Measurements from ENCODE around the gene PERM1.
"Not testable (repeated sequence)": the region's sequence is repeated elsewhere in the genome, so short reads cannot be mapped to it uniquely, and the experiment has no call there.

The PERM1 gene

DNA sequence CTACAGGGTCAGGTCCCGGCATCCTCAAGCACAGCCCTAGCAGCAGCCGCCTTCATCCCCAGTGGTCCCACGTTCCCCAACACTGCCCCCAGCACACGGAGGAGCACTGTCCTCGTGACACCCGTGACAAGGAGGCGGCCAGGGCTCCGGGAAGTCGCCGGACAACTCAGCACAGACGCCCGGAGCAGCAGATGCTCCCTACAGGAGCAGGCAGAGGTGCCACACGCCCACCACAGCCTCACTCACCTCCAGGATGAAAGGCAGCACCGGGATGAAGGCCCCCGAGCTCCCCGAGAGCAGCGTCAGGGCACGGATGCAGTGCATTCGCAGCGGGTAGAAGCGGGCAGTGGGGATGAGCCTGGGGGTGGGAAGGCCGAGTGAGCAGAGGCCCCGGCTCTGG, 31.0 kb downstream of the PERM1 start:
- in situ Hi-C loops (cut with HindIII; ENCODE audit: low sequenced_read_pairs), result no loop called here

DNA sequence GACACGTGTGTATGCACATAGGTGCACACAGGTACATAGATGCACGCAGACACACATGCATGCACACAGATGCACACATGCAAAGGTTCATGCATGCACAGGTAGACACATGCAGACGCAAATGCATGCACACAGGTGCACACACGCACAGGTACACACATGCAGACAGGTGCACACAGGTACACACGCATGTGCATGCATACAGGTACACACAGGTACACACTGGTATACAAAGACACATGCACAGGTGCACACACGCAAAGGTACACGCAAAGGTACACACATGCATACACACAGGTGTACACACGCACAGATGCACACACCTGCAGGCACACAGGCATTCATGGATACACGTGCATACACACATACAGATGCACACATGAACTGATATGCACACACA, 31.6 kb downstream of the PERM1 start:
- in situ Hi-C loops (cut with HindIII; ENCODE audit: low sequenced_read_pairs), result no loop called here

DNA sequence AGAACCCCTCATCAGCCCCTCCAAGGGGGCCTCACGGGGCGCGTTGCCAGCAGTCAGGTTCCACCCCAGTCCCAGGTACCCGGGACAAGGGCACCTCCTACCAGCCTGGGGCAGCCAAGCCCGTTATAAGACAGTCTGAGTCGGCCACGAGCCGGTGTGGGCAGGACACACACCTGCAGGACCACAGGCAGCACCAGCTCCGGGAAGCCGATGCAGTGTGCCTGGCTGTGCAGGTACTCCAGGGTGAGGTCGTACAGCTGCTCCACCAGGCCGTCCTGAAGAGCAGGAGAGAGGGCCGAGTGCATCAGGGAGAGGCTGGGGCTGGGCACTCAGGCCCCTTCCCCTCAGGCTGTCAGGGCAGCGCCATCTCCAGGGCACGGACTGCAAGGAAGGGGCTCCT, 33.9 kb downstream of the PERM1 start:
- in situ Hi-C loops (cut with HindIII; ENCODE audit: low sequenced_read_pairs), result no loop called here

DNA sequence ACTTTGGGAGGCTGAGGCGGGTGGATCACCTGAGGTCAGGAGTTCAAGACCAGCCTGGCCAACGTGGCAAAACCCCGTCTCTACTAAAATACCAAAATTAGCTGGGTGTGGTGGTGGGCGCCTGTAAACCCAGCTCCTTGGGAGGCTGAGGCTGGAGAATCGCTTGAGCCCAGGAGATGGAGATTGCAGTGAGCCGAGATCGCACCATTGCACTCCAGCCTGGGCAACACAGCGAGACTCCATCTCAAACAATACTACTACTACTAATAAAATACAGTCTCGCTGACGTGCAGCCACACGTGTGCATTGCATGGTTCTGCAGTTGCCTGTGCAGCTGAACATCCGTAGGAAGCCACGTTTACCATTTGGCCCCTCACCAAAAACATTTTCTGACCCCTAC, 35.1 kb downstream of the PERM1 start:
- in situ Hi-C loops (cut with HindIII; ENCODE audit: low sequenced_read_pairs), result not testable (repeated sequence)

DNA sequence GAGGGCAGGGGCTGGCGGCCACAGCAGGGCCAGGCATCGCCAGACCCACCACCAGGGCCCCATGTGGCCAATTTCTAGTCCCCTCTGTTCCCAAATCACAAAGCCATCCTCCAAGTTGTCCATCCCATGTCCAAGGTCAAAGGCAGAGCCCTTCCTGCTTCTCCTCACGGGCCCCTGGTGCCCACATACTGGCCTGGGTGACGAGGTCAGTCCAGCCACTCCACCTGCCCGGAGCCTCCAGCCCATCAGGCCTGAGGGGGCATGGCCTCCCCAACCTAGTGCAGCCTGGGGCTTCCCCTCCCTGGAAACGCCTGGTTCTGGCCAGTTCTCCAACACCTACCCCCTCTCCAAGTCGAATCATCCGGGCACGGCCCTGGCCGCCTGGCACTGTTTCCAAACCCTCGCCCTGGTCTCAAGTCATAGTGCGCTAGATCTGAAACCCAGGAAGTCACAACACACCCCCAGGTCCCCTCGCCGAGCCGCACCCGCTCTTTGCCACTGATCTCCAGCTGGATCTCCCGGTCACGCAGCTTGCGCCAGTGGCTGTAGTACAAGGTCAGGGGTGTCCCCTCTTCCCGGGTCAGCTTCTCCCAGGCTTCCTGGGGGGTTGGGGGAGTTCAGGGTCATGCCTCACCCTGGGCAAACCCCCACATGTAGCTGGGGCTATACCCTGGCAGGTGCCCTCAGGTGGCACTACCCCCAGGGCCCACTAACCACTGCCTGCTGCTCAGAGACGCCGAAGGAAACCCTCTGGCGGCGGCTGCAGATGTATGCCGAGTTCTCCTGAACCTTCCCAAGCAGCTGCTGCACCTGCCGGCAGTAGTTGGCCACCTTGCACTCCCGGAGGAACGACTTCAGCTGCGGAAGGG, 36.0 kb downstream of the PERM1 start:
- in situ Hi-C loops (cut with HindIII; ENCODE audit: low sequenced_read_pairs), result no loop called here

DNA sequence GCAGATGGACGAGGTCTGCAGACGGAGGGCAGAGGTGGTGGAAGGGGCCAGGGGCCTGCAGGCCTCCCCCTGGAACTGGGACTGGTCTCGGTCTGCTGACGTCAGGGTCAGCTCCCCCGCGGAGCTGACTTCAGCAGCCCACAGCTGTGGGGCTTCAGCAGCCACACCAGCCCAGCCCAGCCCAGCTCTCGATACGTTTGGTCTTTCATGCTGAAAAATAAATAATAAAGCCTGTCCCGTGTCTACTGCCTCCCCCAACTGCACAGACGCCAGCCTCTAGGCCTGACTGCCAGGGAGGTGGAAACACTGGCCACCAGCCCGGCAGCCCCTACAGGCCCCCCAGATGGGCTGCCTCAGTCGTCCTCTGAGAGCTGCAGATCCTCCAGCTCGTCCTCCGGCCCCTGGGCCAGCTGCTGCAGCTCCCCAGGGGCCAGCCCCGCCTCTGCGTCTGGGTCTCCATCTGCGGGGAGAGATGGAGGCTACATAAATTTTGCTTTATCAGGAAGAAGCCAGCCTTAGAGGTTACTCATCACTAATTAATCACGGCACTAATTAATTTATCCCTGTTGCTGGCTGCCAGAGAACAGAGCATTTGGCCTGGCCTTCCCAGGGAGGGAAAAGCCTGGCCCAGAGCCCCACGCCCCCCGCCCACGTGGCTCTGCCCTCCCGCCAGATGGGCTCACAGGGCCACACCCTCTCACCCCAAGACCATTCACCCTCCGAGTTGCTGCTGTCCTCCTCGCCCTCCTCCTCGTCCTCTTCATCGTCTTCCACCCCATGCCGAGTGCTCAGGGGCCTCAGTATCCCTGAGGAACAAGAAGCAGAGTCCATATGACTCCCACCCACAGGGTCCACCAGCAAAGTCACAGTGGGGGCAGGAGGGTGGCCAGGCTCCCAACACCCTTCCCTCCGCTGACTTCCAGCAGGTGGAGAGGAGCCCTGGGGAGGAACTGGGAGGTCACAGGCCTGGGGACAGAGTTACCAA, 37.3 kb downstream of the PERM1 start:
- in situ Hi-C loops (cut with HindIII; ENCODE audit: low sequenced_read_pairs), result no loop called here

DNA sequence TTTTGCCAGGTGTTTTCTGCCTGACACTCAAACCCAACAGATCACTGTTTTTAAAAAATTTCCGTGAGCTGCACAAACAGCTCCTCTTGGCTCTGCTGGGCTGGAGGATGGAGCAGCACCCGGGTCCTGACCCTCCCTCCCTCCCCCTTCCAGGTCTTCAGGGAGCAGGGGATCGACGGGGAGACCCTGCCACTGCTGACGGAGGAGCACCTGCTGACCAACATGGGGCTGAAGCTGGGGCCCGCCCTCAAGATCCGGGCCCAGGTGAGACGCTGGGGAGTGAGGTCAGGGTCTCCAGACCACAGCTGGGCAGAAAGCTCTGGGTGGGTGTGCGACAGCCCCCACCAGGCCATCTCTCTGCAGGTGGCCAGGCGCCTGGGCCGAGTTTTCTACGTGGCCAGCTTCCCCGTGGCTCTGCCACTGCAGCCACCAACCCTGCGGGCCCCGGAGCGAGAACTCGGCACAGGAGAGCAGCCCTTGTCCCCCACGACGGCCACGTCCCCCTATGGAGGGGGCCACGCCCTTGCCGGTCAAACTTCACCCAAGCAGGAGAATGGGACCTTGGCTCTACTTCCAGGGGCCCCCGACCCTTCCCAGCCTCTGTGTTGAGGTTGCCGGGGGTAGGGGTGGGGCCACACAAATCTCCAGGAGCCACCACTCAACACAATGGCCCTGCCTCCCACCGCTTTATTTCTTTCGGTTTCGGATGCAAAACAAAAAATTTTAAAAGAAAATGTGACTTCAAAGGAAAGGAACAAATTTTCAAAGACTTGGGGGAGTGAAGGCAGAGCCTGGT, 38.1 kb downstream of the PERM1 start:
- in situ Hi-C loops (cut with HindIII; ENCODE audit: low sequenced_read_pairs), result no loop called here

DNA sequence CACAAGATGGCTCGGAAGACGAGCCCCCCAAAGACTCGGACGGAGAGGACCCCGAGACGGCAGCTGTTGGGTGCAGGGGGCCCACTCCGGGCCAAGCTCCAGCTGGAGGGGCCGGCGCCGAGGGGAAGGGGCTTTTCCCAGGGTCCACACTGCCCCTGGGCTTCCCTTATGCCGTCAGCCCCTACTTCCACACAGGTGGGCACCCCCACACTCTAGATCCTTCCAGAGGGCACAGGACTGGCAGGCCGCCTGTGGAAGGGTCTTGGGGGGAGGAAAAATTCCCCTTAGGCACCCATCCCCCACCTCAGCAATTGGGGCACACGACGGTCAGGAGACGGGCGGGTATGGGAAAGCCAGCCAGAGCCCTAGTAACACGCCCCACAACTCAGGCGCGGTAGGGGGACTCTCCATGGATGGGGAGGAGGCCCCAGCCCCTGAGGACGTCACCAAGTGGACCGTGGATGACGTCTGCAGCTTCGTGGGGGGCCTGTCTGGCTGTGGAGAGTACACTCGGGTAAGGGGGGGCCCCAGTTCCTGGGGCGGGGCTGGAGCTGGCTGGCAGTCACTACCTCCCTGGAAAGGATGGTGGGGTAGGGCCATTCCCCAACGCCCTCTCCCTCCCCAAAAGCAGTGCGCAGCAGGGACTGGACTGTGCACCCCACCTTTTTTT, 38.9 kb downstream of the PERM1 start:
- in situ Hi-C loops (cut with HindIII; ENCODE audit: low sequenced_read_pairs), result no loop called here

DNA sequence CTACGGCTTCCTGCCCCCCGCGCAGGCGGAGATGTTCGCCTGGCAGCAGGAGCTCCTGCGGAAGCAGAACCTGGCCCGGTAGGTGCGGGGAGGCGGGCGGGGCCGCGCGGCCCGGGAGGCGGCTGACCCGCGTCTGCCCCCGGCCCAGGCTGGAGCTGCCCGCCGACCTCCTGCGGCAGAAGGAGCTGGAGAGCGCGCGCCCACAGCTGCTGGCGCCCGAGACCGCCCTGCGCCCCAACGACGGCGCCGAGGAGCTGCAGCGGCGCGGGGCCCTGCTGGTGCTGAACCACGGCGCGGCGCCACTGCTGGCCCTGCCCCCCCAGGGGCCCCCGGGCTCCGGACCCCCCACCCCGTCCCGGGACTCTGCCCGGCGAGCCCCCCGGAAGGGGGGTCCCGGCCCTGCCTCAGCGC, 39.5 kb downstream of the PERM1 start:
- in situ Hi-C loops (cut with HindIII; ENCODE audit: low sequenced_read_pairs), result no loop called here

DNA sequence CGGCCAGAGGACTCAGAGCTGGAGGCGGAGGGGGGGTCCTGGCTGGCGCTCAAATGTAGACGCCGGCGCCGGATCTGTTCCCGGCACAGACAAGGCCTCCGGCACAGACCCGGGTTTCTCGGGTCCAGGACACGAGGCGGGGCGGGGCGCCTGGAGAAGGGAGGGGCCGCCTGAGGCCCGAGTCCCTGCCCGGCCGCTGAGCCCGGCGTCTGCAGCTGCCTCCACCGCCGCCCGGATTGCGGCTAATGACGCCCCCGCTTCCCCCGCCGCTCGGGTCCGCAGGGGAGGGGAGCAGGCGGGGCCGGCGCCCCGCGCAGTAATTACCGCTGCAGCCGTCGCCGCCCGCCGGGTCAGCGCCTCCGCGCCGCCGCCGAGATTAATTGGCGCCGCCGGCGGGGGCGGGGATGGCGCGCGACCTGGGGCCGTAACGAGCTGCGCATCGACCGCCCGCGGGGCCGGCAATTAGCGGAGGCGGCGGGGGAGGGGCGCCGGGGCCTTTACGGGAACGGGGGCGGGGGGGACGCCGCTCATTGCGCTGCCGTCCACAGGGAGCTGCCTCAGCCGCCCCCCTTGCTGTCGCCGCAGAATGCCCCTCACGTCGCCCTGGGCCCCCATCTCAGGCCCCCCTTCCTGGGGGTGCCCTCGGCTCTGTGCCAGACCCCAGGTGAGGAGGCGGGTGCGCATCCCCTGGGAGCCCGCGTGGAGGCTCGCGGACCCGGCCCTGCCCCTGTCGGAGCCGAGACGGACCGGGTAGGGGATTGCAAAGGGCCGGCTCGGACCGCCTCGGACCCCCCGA, 40.1 kb downstream of the PERM1 start:
- in situ Hi-C loops (cut with HindIII; ENCODE audit: low sequenced_read_pairs), result no loop called here

DNA sequence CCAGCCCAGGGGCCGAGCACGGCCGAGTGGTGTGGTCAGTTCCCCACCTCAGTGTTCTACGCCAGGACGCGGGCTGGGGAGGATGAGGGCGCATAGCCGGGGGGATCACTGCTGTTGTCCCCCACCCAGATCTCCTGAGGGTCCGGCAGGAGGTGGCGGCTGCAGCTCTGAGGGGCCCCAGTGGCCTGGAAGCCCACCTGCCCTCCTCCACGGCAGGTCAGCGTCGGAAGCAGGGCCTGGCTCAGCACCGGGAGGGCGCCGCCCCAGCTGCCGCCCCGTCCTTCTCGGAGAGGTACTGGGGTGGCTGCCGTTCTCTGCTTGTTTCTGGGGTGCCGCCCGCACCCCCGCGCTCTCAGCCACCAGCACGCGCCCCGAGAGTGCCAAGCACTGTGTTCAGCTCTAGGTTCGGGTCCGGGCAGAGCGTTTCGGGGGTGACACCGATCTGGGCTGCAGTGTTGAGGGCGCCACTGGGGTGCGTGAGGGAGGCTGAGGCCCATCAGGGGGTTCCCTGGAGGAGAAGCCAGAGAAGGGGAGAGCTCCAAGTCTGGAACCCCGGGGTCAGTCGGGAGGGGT, 40.8 kb downstream of the PERM1 start:
- in situ Hi-C loops (cut with HindIII; ENCODE audit: low sequenced_read_pairs), result no loop called here

DNA sequence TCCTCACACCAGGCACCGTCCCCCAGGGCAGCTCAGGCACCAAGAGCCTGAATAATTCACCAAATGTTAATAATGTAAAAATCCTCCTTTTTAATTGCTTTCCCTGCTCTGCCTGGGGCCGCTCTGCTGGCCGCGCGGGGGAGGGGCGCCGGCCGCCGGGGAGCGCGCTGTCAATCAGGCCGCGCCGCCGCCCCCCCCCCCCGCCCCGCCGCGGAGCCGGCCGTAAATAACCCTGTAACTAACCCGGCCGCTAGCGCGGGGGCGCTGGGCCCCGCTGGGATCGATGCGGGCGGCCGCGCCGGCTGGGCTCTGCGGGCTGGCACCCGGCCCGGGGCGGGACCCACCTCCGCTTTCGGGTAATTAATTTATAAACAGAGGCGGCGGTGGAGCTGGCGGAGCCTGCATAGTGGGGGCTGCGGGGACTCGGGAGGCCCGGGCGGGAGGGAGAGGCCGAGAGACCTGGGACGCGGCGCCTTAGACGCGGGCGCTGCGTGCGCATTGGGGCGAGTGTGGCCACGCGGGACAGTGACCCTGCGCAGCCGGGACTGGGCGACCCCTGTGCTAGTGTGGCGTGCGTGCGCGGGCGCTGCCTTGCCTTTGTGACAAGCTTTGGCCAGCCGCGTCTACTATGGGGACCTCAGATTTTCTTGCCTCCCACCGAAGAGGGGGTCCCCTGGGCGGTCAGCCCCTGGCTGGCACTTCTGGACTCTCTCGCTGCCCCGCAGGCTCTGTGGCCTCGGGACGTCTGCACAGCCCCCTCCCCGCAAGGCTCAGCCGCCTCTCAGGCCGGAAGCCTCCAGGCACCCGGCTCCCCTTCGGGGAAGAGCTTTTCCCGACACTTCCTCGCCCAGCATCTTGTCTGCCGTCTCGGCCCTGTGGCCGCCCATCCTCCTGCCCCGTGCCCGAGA, 41.5 kb downstream of the PERM1 start:
- in situ Hi-C loops (cut with HindIII; ENCODE audit: low sequenced_read_pairs), result no loop called here

DNA sequence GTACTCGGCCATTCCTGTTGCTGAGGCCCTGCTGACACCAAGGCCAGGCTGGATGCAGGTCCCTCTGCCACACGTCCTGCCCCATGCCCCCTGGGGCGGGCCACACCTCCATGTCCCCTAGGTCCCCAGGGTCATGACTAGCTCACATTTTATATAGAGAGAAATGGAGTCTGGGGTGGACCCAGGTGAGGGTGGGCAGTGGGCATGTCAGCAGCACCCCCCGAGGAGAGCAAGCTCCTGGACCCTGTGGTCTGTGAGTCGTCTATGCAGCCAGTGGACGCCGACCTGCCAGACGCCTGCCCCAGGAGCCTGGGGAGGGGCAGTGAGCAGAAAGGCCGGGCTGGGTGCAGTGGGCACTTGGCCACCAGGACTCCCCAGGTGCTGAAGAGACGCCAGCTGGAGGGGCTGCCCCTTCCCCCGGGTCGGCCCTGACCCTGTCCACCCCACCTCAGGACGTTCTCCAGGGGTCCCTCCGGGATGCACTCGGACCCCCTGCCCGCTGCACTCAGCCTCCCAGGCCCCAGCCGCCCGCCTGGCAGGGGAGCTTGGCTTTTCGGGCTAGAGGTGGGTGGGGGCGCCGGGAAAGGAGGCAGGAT, 42.3 kb downstream of the PERM1 start:
- in situ Hi-C loops (cut with HindIII; ENCODE audit: low sequenced_read_pairs), result no loop called here

DNA sequence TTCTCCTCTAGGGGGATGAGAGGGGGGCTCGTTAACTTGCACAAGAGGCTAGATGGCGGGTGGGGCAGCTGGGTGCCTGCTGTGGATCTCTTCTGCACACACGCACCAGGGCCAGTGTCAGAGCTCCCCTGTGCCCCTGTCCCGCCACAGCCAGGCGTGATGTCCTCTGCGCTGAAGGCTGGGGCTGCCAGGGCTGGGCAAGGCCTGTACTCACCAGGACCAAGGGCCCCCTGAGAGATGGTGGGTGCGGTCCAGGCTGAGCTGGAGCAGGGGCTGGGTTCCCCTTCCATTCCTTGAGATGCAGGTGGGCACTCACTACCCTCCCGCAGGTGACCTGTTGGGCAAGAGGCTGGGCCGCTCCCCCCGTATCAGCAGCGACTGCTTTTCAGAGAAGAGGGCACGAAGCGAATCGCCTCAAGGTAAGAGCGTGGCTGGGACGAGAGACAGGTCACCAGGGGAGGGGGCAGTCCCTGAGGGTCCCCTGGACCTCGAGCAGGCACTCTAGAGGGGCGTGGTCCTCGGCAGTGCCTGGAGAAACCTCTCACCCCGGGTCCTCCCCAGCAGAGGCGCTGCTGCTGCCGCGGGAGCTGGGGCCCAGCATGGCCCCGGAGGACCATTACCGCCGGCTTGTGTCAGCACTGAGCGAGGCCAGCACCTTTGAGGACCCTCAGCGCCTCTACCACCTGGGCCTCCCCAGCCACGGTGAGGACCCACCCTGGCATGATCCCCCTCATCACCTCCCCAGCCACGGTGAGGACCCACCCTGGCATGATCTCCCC, 43.0 kb downstream of the PERM1 start:
- in situ Hi-C loops (cut with HindIII; ENCODE audit: low sequenced_read_pairs), result no loop called here

DNA sequence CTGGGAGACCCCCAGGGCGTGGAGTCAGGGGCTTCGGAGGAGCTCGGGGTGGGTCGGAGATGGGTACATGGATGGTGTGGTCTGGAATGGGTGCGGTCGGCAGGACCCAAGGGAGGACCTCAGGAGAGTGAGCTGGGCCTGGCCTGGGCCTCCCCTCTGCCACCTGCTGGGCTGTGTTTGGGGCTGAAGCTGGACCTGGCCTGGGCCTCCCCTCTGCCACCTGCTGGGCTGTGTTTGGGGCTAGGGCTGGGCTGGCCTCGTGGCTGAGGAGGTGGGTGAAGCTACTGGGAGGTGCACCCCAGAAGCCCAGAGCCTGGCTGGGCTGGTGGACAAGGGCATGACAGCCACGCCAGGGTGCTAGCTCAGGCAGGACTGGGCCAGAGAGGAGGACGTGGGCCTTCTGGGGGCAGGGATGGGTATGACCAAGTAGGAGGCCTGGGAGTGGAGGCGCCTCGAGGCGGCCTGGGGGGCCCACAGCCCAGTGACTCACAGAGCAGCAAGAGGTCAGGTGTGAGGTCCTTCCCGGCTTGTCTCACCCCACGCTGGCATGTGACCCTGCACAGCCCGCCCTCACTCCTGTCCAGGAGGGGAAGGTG, 43.7 kb downstream of the PERM1 start:
- in situ Hi-C loops (cut with HindIII; ENCODE audit: low sequenced_read_pairs), result no loop called here

DNA sequence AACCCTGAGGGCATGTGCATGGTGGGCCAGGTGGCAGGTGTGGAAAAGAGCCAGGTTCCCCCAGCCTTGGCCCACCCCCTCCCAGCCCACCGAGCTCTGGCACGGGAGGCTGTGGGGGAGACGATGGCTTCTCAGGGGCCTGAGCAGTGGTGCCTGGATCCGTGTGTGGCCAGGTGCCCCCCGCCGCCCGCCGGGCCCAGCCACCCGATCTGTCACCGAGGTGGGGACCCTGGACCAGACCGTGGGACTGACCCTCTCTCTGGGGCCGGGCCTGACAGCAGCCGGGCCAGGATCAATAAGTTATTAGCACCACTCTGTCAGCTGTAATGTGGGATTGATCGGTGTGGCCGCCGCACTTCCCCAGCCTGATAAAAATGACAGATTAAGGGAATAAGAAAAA, 44.4 kb downstream of the PERM1 start:
- in situ Hi-C loops (cut with HindIII; ENCODE audit: low sequenced_read_pairs), result no loop called here
